Measurements from ENCODE around the gene GALP. TPM values are rescaled to one million over a fixed set of nuclear protein-coding genes. Genes with fewer than 3 reads are reported as not detected.

GALP gene
- total and polyA plus RNA-seq, 2 donors (not counting 3 experiments of a cell fraction or from before 2014, with no cell fraction given): not detected

DNA sequence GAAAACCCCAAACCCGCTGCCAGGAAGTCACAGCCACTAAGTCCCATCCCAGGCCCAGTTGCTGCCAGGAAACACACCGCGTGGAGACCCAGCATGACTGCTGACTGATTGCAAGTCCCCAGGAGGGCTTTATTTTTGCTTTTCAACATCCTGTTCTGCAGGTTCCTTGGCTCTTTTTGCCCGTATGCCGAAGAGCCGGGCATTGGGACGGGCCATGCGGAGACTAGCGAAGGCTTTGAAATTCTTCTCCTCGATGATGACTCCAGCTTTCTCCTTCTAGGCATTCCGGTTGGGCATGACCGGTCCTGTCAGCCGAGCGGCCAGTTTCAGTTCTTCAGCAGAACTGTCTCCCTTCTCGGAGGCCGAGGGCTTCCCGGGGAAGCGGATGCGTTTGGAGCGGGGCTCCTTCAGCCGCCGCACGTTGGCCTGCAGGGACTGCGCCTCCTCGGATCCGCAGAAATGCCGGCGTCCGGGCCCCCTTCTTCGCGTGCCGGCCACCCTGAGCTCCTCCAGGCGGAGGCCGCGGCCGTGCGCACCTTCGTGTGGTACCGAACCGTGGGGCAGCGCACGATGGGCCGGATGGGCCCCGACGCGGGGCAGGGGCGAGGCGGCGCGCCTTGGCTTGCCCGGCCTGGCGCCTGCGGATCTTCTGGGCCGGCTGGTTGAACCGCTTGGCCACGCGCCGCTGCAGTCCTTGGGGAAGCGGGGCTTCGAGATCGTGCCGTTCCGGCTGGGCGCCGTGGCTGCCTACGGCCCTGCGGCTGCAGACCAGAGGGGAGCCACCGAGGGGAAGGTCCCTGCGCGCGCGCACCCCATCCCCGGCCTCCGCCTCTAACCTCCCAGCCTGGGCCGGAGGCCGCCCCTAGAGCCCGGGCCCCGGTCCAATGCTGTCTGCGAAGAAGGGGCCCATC lies 41.5 kb downstream of the GALP start:
- BruUV-seq (replicated peaks): no TSS peak
- intact Hi-C loops (cut with micrococcal nuclease) (no loop called here), dilution Hi-C loops (cut with MboI; ENCODE audit: extremely low pct_ligation_motif_present, low sequenced_read_pairs) (no loop called here)
- H3K4me2 ChIP-seq (ENCODE audit: insufficient read depth, low read length): peak overlapping the region; percentile 79
- DNase-seq (ENCODE audit: low read depth, low spot score) (peak; percentile 29), FAIRE-seq (peak; percentile 28)
- no peaks in the 10 kb centered on the region for H4K20me1 ChIP-seq (replicated peaks; ENCODE audit: control insufficient read depth, extremely low read depth, insufficient read depth, low read length)
- no peaks in the 10 kb centered on the region for H3K9me3 ChIP-seq (replicated peaks; ENCODE audit: control insufficient read depth, insufficient read depth, low read length)
- H3K79me2 ChIP-seq (ENCODE audit: control insufficient read depth, insufficient read depth, low read length): no peaks in the 10 kb centered on the region
- H3K36me3 ChIP-seq (ENCODE audit: control insufficient read depth in 2 of 2, extremely low read depth in 1 of 2, insufficient read depth in 2 of 2, low read length in 2 of 2): no peaks in the 10 kb centered on the region
- peaks cover 0 to 3% of the 10 kb centered on the region in 2 experiments for H3K27me3 ChIP-seq (ENCODE audit: control insufficient read depth in 2 of 2, insufficient read depth in 2 of 2, low read length in 2 of 2)
- ChIA-PET POLR2A (no interaction called here), CTCF (interaction anchor here (1.1 to 1.2 kb wide), 2 partner anchors 44 to 116 kb away, joined by 3 to 8 read pairs; no protein-coding TSS in a partner anchor)
- peaks cover 4% of the 10 kb centered on the region for H3K4me1 ChIP-seq (ENCODE audit: control insufficient read depth, extremely low read depth, insufficient read depth, low read length)
- H3K27ac ChIP-seq (ENCODE audit: insufficient read depth, low read depth, low read length): no peak overlapping the region
- TF ChIP-seq, protein P1, sequence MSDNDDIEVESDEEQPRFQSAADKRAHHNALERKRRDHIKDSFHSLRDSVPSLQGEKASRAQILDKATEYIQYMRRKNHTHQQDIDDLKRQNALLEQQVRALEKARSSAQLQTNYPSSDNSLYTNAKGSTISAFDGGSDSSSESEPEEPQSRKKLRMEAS (IDR thresholded peaks at IDR 0.05; ENCODE audit: insufficient read depth, insufficient read length): no peak
- TF ChIP-seq POLR2AphosphoS5 (IDR thresholded peaks at IDR 0.05; ENCODE audit: insufficient read depth, low read depth, low read length) (no peak), GATA2 (IDR thresholded peaks at IDR 0.05; ENCODE audit: insufficient read depth, insufficient read length, low read depth, low read length) (no peak), EZH2 (IDR thresholded peaks at IDR 0.05; ENCODE audit: borderline replicate concordance, low read depth, low read length, severe bottlenecking) (no peak), MYC (IDR thresholded peaks at IDR 0.05; ENCODE audit: low read depth, low read length) (no peak), POLR2A (IDR thresholded peaks at IDR 0.05; ENCODE audit: low read depth, low read length) (no peak), FOS (IDR thresholded peaks at IDR 0.05; ENCODE audit: borderline replicate concordance, insufficient read depth, low read length) (no peak), JUN (IDR thresholded peaks at IDR 0.05; ENCODE audit: borderline replicate concordance, insufficient read depth, insufficient read length, low read depth) (no peak)
- TF ChIP-seq, protein P2, sequence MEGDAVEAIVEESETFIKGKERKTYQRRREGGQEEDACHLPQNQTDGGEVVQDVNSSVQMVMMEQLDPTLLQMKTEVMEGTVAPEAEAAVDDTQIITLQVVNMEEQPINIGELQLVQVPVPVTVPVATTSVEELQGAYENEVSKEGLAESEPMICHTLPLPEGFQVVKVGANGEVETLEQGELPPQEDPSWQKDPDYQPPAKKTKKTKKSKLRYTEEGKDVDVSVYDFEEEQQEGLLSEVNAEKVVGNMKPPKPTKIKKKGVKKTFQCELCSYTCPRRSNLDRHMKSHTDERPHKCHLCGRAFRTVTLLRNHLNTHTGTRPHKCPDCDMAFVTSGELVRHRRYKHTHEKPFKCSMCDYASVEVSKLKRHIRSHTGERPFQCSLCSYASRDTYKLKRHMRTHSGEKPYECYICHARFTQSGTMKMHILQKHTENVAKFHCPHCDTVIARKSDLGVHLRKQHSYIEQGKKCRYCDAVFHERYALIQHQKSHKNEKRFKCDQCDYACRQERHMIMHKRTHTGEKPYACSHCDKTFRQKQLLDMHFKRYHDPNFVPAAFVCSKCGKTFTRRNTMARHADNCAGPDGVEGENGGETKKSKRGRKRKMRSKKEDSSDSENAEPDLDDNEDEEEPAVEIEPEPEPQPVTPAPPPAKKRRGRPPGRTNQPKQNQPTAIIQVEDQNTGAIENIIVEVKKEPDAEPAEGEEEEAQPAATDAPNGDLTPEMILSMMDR (IDR thresholded peaks at IDR 0.05; ENCODE audit: extremely low read depth in 1 of 2, insufficient read depth in 1 of 2, low read depth in 1 of 2, low read length in 2 of 2): no peak
- peak overlapping the region; percentile 15 to 34 (median 30) for H3K4me3 ChIP-seq (replicated peaks in 1 of 3; ENCODE audit: insufficient read depth in 1 of 3, low read depth in 1 of 3, low read length in 3 of 3)
- no peak overlapping the region for H3K9ac ChIP-seq (replicated peaks; ENCODE audit: extremely low read depth, insufficient read depth, low read length)
- no peaks in the 10 kb centered on the region for H3K9me1 ChIP-seq (replicated peaks; ENCODE audit: control insufficient read depth, extremely low read depth, insufficient read depth, low read length)
- H2AFZ ChIP-seq (ENCODE audit: low read depth, low read length): peak overlapping the region; percentile 88
